GM12801 (cell line): Measurements from ENCODE around the gene SLC40A1.

Experiments
- CTCF ChIP-seq: IDR thresholded peaks from one replicate; pipeline ENCODE4 v1.5.1; 2011; ENCODE audit warnings: control low read depth; ENCODE audit not compliant: insufficient read length; ENCODE audit errors: extremely low read depth

SLC40A1 gene

GRCh38 chr2:189609853-189610252, 29.3 kb upstream of the SLC40A1 start:
- no peak for TF ChIP-seq CTCF

- no peak for TF ChIP-seq CTCF
Measured at GRCh38 chr2:189609423-189609816, 28.8 kb upstream of the SLC40A1 start.

GRCh38 chr2:189608795-189609422, 28.3 kb upstream of the SLC40A1 start:
- TF ChIP-seq CTCF: no peak

- TF ChIP-seq CTCF: no peak
Measured at GRCh38 chr2:189608170-189608569, 27.6 kb upstream of the SLC40A1 start.

GRCh38 chr2:189602233-189602632, 21.6 kb upstream of the SLC40A1 start:
- TF ChIP-seq CTCF: no peak

GRCh38 chr2:189601043-189601442, 20.5 kb upstream of the SLC40A1 start:
- no peak for TF ChIP-seq CTCF

- TF ChIP-seq CTCF: no peak
Measured at GRCh38 chr2:189599245-189599644, 18.7 kb upstream of the SLC40A1 start.

GRCh38 chr2:189595417-189595816, 14.8 kb upstream of the SLC40A1 start:
- no peak for TF ChIP-seq CTCF
